Ecto neural progenitor cell (in vitro differentiated cells): Measurements from ENCODE around the gene LIF.
"Not testable (repeated sequence)": the region's sequence is repeated elsewhere in the genome, so short reads cannot be mapped to it uniquely, and the experiment has no call there.

Experiments used
- DNase-seq: peaks from one replicate; pipeline ENCODE4 v3.0.0-alpha.2; 2018; ENCODE audit warnings: low spot score

Gene LIF

DNA sequence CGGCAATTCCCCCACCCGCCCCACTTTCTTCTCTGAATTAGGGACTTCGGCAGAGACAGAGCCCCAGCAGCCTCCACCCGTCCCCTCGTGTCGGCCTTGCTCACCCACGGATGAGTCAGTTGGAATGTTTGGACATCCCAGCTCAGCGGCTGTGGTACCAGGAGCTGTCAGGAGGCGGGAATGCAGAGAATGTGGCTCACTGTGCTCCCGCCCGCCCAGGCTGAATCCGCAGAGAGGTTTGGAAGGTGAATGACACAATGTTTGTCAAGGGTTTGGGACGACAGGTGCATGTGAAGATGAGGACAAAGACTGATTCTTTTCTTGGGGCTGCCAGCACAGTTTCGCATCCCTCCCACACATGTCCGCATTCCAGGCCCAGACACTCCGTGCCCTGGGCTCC lies 39.6 kb downstream of the LIF start:
- DNase-seq = peak; percentile 69

DNA sequence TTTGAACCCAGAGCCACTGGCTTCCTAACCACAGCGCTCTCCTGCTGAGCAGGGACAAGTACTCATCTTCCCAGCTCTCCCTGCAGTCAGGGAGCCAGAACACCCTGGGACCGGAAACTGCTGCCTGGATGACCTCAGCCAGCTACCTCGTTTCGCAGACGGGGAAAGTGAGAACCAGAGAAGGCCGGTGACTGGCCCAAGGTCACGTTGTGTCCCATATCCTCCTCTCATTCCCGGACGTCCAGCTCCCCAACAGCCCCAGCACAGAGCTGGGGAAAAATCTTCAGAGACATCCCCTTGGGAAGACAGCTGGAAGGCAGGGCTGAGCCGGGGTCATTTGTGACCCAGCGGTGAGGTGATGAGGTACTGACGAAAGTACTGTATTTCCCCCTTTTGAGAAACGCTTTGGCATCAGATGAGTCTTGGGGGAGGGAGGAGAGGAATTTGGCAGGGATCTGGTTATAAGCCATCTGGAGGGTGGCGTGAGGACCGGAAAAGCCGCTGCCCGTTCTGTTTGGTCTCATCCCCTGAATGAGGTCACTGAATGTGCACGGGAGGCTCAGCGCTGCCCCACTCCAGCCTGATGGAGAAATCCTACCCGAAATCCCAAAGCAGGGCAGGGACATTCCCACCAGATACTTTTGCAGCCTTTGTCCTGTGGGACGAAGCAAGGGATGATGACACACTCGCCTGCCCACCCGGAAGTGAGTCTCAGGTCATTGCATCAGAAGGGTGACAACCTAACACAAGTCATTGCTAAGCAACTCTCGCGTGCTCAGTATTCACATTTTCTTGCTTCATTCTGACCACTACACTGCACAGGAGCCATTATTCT lies 41.1 kb downstream of the LIF start:
- DNase-seq = no peak

DNA sequence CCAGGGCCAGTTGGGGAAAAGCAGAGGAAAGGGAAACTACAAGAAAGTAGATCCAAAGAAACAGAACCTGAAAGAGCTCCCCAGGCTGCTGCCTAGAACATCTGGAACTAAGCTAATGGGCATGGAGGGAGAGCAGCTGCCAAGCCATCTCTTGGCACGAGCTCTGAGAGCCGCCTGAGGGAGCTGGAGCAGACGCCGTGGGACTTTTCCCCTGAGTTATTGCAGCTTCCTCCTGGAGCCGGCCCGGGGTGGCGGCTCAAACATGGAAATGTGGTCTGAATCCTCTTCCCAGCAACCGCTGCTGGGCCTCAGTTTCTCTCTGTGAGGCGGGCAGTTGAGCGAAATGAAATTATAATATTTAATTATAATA lies 41.8 kb downstream of the LIF start:
- DNase-seq = no peak

DNA sequence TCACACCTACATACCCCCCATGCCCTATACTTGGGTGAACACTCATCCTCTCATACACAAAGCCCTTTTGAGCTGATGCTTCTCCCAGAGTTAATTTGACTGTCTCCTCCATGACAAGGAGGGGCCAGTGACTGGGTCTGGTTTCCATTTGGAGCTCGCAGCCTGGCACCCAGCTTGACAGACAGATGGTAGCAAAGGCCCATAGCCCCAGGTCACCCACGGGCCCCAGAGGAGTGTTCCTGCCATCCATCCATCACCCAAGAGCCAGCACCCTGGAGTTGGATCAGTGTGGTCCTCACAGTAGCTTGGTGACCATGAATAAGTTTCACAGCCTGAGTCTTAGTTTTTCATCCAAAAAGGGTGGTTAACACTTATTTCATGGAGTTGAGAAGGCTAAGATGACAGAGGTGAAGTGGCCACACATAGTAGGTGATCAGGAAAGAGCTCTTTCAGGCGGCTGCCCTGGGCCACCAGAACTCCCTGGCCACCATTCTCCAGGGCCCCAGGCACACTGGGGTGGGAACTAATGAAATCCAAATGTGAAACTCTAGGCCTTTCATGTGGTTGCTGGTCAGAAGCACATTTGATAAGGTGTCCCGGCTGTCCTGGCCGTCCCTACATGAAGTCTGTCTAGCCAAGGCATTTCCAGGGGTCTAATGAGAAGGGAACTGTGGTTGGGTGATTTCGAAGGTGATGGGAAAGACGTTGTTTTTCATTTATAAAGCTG lies 42.4 kb downstream of the LIF start:
- no peak for DNase-seq

DNA sequence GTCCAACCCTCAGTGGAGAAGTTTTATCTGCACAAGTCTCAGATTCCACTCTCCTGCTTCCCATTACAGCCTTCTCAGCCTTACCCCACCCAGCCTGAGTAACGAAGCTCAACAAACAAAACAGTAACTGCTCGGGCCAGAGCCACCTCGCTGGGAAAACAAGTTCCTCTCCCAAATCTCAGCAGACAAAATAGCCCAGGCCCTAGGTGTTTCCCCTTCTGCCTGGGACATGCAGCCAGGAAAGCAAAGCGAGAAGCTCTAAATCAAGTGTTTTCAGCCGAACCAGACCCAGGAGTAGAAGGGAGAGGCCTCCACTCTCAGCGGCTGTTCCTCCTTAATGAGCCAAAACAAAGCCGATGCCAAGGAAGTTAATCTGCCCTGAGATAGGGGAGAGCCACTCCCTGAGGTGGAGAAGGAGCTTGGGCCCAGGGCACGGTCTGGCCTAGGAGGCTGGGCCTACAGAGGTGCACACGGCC lies 44.0 kb downstream of the LIF start:
- no peak for DNase-seq

DNA sequence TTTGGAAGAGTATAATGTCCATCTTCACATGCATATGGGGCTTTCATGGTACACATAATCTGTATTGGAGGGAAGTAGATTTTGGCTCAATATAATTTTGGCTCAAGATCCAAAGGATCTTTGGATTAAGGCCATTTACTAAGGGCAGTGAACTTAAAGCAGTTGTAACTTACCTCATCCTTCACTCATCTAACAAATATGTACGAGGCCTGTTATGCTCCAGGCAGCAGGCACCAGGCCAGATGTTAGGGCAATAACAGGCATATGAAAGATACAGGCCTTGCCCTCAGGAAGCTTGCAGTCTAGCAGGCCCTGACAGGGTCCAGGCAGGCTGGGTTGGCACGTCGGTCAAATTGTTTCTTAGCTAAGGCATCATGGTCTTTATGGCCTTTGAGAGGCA lies 44.6 kb downstream of the LIF start:
- no peak for DNase-seq

DNA sequence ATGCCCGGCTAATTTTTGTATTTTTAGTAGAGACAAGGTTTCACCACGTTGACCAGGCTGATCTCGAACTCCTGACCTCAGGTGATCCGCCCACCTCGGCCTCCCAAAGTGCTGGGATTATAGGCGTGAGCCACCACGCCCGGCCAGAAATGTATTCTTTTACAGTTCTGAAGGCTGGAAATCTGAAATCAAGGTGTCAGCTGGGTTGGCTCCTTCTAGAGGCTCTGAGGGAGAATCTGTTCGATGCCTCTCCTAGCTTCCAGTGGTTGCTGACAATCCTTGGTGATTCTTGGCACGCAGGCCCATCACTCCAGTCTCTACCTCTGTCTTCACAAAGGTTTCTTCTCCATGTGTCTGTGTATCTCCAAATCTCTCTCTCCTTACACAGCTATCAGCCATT lies 45.7 kb downstream of the LIF start:
- not testable (repeated sequence) for DNase-seq

DNA sequence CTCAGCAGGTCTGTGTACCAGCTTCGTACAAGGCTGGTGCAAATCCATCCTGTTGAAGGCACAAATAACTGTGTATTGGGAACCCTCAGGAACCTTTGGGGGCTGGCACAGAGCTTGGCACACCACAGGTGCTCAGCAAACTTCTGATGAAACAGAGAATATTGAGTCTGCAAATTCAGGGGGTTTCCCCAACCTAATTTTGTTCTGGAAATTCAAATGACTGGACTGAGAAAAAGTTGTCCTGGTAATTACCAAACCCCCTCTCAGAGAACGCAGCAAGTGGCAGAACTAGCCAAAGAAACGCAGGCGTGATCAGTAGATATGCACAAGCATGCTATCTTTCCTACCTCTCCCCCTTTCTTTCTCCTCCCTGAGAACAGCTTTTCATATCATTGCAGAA lies 47.6 kb downstream of the LIF start:
- DNase-seq = no peak

DNA sequence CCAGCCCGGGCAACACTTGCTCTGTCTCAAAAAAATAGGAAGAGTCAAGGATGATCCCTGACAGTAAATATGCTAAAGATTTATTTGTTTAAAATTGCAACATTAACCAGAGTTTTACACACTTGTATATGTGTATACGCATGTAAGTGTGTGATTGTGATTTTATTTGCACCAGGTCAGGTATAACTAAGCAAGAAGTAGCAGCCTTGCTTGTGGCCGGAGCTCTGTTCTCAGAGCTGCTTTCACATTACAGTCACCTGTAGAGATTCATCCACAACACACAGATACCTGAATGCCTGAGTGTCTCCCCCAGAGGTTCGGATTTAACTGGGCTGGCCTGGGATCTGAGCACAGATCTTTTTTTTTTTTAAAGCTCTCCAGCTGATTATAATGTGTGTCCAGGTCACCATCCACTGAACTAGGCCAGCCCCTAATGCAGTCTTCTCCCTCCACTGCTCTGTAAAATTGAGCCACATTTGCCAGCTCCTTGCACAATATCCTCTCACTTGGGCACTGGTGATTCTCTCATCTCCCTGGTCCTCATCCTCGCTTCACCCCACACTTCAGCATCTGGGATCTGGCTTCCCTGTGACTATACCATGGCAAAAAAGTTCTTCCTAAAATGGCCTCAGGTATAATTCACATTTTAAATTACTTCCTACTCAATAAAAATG lies 48.3 kb downstream of the LIF start:
- no peak for DNase-seq

DNA sequence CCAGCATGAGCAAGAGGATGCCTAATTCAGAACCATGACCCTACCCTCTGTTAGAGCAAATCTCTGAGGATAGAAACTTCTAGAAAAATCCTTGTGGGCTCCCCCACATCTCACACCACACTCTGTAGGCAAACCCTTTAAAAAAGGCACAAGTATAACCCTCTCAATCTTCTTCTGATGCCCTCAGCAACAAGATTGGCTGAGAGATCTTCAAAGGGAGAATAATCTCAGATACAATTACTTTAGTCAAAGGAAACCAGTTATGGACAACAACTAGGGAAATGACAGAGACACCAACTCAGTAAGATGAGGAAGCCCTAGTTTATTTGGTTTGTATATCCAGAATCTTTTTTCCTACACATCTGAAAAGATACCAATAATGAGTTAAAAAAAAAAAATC lies 49.2 kb downstream of the LIF start:
- DNase-seq = no peak

DNA sequence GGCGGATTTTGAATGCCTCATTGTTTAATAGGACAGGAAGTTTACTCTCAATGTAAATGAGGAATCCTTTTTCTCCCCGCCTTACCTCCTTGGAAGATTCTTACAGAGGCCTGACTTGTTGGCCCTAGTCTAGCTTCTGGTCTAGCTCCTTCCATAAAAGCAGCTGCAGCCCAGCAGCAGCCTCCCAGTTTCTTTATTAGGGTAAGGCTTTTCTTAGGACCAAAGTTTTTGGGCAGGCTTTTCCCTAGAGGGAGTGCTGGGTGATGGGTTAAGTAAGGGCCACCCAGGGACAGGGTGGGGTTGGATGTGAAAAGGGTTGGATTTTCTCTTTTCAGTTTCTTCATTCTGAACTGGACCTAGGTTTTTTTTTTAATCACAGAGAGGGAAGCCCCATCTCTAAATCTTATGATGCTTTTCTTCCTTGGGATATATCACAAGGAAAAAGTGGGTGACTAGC lies 49.7 kb downstream of the LIF start:
- DNase-seq = no peak

DNA sequence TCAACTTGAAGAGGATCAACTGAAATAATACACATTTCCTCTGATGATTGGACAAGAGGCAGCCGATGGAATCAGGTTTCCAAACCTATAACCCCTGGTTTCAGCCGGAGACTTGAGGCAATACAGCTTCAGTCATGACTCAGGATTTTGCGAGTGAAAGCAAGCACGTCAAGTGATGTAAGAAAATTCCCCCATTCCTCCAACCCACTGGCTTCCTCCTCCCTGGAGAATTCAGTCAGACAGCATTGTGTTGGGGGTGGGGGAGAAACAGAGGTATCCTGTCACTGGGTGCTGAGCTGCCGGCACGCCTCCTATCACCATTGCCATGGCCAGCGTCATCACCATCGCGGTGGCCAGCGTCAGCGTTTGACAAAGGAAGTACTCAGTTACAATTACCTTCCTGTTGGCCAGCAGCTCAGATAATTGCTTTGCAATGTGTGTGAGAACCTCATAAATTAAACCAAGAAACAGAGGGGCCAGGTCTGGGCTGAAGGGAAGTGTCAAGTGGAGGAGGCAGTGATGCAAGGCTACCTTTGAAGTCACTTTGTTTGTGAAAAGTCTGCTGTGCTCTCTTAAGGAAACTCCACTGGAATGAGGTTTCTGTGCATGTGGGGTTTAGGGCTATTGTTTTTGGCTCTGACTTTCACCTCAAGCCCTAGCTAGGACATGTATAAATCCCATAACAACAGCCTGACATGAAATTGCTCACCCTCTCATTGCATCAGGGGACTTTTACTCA lies 50.2 kb downstream of the LIF start:
- DNase-seq = no peak

DNA sequence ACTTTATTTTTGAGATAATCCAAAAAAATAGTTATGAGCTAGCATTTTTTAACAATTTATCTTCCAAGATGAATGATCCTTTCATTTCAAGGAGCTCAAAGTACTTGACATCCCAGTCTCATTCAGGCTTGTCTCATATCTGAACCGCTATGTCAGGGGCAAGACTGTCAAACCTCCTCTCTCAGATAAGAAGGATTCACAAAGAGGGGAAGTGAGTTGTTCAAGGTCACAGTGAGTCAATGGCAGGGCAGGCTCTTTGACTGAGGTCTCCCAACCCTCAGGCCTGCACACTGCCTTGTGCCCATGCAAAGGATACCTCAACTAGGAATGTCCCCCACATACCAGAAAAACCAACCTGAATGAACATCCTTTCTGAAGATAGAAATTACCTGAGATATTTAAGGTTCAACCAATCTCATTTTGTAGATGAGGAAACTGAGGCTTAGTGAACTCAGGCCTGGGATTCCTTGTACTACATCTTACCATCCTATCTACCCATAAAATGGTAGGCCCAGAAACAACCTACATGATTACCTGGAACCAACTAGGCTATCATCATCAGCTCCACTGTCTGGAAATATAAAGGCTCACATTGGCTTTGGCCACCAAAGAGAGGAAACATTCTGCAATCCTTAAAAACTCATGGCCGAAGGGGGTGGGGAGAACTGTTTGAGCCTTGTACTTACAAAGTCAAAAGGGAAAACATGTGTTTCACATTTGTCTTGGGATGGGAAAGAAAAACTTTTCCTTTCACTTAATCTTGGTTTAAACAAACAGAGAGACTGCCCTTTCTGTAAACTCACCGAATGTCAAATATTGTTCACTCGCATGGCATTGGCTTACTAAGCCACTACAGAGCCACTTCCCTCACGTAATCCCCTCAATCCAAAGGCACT lies 51.1 kb downstream of the LIF start:
- no peak for DNase-seq

DNA sequence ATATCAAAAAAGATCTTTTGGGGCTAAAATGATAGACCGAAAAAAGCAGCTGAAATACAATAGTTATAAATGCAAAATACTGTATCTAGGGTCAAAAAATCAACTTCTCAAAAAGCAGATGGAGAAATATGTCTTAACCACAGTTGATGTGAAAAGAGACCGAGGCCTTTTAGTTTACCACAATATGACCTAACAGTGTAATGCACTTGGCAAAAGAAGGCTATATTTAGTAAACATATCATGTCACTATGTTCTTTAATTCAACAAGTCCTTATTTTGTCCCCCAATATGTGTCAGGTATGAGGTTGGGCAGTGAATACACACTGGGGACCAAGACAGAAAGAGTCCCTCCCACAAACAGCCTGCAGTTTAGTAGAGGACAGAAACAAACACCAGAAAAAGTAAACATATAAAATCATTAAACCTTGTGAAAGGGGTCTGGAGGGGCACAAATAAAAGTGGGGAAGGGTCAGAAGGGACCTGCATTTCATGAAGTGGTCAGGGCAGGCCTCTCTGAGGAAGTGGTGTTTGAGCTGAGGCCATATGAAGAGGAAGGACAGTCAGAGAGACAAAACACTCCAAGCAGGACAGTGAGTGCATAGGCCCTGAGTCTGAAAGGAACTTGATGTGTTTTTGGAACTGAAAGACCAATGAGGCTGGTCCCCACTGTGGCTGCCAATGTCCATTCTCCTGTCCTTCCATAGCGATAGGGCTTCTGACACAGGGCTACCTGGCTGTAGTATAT lies 53.4 kb downstream of the LIF start:
- DNase-seq = no peak

DNA sequence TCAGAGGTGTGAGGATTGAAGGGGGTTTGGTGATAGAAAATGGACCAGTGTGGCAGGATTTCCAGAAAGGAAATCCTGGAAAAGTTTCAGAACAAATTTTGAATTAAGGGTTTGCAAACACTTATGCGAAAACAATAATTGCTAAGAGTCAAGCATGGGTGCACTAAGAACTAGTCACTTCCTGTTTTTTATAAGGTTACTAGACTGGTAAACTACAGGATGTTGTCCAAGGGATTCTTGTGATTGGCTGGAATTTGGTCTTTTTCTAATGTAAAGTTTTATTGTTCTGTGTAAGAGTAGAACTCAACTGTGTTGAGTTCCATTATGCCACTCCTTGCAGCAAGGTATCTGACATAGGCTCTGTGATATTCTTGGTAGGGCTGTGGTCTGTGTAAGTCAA lies 54.1 kb downstream of the LIF start:
- DNase-seq = no peak

DNA sequence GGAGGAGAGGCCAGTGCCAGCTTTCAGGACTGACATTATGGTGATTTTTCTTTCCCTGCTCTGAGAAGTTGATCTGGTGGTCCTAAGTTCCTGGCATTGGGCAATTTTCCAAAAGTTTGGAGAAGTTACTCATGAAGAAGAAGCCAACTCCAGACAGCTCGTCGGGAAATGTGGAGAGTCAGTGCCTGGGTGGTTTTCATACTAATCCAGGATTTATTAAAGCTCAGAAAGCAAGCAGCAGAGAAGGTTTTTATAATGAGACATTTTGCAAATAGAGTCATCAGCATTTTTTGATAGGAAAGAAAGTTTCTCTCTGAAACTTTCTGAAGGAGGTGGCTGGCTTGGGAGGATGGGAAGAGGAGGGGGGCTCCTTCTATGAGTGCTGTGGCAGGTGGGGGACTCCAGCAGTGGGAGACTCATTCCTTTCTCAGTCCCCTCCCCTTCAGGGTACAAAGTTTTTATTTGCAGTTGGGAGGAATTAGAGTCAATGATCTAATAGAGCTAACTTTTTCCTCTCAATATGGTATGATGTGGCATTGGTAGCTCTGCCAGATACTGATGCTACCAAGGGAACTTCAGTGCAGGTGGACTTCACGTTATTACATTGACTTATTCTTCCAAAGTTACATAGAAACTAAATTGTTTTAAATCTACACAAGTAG lies 55.4 kb downstream of the LIF start:
- no peak for DNase-seq

DNA sequence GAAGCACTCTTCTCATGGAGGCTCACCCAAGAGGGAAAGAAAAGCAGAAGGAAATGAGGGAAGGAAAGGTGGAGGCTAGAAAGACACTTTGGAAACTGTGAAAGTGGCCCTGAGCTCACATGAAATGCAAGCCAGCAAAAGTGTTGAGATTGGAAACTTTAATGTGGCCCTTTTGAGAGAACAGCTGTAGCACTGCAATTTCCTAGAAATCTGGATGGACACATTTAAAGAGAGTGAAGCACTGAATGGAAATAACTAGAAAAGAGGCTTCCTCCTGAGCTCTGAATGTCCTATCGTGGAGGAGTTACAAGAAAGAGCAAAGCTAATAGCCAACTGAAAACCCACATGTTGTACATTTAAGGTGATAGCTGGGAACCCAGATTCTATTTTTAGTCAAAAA lies 56.0 kb downstream of the LIF start:
- no peak for DNase-seq
